ENCODE data around the gene ERP44.
"Not testable (repeated sequence)": the region's sequence is repeated elsewhere in the genome, so short reads cannot be mapped to it uniquely, and the experiment has no call there.

Gene ERP44

DNA sequence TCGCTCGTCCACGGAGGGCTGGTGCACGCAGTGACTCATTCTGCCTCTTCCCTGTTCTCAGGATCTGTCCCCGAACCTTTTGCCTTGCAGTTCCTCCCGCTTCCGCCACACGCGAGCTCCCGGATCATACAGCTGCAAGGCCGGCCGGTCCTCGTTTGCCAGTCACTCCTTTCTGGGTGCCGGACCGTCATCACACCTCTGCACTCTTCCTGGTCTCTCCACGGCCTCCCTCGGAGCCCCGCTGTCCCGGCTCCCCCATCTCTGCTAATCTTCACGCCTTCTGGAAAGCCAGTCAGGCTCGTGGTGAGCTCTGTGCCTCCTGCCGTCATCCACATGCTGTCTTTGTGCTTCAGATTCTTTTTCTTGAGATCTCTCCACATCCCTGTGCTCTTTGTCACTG lies 100.5 kb downstream of the ERP44 start:
- peak; percentile 36 for DNase-seq

DNA sequence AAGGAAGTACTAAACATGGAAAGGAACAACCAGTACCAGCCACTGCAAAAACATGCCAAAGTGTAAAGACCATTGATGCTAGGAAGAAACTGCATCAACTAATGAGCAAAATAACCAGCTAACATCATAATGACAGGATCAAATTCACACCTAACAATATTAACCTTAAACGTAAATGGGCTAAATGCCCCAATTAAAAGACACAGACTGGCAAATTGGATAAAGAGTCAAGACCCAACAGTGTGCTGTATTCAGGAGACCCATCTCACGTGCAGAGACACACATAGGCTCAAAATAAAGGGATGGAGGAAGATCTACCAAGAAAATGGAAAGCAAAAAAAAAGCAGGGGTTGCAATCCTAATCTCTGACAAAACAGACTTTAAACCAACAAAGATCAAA lies 108.3 kb downstream of the ERP44 start:
- not testable (repeated sequence) for DNase-seq

DNA sequence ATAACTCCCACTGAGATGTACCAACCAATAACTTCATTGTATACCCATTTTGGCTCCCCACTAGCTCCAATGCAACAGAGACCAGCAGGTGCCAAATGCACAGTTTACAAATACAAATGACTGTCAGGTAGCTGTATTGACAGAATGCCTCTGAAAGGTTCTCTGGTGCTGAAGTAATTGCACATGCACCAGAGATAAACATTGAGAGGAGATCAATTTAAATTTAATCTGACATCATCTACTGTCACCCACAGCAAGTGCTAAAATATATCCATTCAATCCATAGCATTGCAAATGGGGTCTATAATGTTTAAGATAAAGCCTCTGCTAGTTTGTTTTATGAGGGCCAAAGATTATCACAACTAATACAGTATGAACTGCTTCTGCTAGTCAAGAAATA lies 112.2 kb downstream of the ERP44 start:
- DNase-seq, result no peak

DNA sequence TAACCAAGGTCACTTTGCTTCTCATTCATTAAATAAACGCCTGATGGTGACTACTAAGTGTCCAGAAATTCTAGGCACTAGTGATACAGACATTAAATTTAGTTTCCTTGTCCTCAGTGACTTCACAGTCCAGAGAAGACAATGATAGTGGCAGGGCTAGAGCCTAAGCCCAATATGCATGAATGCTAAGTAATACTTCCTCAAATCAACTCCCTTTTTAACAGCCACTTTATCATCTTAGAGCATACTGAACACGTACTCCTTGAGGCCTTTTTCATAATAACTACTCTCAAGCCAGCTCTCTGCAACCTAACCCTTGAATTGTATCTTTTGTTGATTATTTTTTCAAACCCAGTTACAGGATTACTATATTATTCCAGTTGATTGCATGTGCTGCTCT lies 118.2 kb downstream of the ERP44 start:
- DNase-seq, result no peak

- DNase-seq, result no peak
Observed at GRCh38 chr9:99978221-99978620, 120.6 kb downstream of the ERP44 start.

GRCh38 chr9:99977033-99977792 lies 121.6 kb downstream of the ERP44 start:
- DNase-seq, result no peak

DNA sequence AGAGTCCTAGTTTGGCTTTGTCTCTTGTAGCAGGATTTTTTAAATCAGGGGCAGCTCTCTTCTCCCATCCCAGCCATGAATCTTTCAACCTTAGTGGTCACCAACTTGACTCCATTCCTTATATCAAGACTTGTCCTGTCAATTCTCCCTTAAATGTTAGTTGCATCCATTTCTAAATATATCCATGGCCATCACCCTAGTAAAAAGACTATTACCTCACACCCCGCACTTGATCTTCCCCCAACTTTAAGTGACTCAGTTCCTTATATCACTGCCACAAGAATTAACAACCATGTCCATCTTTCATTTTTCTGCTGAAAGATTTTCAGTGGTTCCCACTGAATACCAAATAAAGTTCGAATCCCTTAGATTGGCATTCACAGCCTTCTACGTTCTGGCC lies 125.3 kb downstream of the ERP44 start:
- no peak for DNase-seq

DNA sequence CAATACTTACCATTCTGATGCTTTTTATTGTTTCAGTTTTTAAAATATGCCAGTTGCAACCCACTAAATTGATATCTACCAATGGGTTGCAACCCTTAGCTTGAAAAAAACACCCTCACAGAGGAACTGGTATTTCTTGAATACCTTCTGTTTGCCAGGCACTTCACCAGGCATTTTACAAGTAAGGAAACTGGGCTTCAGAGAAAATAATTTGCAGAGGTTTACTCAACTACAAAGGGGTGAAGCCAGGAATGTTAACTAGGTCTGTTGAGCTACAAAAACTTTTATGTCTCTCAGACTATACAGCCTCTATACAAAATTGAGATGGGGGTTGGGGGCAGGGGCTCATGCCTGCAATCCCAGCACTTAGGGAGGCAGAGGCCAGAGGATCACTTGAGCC lies 127.4 kb downstream of the ERP44 start:
- DNase-seq, result no peak

DNA sequence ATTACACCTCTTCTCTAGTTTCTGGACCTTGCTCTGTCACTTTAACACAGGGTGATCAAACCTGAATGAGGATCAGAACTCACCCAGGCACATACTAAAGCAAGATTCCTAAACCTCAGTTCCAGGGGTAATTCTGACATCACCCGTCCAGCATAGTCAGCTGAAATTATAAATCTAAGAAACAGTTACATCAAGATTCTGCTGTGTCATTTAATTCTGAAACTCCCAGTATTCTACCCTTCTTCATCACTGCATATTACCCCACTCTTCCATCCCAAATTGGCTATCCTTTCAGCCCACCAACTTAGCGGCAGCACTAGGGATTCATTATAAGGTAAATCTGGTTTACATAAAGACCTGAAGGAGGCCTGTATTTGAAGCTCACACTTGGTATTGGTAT lies 128.3 kb downstream of the ERP44 start:
- no peak for DNase-seq

DNA sequence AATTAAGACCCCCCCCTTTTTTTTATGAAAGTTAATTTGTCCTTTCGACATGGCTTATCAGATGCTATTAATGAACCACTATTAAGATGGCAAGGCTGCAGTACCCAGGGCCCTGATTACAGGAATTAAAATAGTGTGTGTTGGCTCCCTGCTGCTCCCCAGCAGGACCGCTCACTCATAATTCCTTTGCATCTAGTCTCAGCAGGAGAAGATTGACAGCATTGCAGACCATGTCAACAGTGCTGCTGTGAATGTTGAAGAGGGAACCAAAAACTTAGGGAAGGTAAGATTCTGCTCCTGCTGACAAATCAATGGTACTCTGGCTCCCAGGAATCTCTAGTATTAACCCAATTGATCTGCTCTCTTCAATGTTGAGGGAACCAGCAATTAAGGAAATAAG lies 131.3 kb downstream of the ERP44 start:
- no peak for DNase-seq

GRCh38 chr9:99966716-99967115 lies 132.1 kb downstream of the ERP44 start:
- DNase-seq, result no peak

- no peak for DNase-seq
Observed at GRCh38 chr9:99966001-99966400, 132.8 kb downstream of the ERP44 start.

DNA sequence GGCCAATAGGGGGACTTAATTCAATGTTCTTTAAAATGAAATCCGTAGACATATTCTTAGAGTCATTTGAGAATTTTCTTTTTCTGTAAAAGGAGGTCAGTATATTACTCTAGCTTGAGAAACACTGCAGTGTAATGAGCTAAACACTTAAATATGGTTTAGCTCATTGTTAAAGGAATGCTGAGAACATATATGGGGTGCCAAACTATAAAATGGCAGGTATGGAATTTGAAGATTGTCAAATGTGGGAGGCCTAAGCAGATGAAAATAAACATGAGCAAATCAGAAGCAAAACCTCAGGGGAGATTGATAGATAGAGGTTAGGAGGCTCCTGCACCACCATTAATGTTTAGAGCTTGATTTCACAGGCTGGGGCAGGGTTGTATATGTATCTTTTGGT lies 134.5 kb downstream of the ERP44 start:
- no peak for DNase-seq

DNA sequence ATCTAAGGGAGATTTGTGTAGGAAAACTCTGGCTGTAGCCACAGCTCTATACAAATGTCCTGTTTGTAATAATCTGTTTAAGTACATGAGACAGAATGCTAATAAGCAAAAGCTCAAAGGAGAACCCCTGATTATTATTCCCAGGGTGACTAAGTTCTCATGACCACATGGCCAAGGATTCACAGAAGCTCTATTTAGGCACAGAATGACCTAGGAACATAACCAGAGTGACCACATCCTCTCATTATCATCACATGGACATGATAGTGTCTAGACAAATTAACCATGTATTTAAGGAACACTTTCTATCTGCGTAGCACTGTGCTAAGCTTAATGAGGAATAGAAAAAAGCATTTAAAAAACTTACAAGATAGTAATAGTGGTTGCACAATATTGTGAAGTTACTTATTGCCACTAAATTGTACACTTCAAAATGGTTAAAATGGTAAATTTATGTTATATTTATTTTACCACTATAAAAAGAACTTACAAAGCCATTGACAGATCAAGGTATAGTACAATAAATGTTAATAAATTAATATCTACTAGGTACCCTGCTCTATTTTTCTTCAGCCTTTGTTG lies 136.0 kb downstream of the ERP44 start:
- DNase-seq, result no peak

DNA sequence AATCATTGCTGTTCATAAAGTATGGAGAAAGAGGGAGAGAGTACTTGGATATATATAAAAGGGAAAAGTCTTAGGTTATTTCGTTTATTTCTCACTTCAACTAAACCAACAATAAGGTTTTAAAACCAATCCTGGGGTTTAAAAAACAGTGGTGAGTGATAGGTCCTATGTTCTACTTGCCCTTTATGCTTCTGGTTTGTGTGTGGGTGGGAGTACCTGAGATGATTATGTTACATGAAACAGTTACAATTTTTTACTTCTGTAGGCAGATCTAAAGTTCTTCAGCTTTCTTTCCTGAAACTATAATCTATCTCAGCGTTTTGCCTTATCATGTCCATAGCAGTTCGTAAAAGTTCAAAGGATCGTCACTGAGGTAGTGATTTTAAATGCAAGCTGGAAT lies 143.2 kb downstream of the ERP44 start:
- DNase-seq, result no peak

- no peak for DNase-seq
Observed at GRCh38 chr9:99954819-99955218, 144.0 kb downstream of the ERP44 start.

- DNase-seq, result no peak
Observed at GRCh38 chr9:99953861-99954507, 144.8 kb downstream of the ERP44 start.

GRCh38 chr9:99948896-99949295 lies 149.9 kb downstream of the ERP44 start:
- DNase-seq, result peak; percentile 28

GRCh38 chr9:99948482-99948881 lies 150.3 kb downstream of the ERP44 start:
- DNase-seq, result no peak

DNA sequence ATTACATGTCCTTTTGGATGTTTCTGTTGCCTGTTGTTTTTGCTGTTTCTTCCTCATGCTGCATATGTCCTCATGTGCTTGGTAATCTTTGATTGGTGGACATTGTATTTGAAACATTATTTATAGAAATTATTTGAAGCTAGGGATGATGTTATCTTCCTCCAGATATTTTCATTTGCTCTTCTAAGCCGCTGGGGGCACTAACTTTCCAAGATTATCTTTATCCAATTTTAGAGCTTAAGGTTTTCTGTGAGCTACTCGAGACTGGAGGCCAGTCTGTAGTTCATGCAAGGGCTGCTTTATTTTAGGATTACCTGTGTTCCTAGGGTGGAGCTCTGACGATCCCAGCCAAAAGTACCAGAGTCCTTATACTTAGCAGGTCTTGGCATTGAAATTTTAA lies 151.4 kb downstream of the ERP44 start:
- no peak for DNase-seq

DNA sequence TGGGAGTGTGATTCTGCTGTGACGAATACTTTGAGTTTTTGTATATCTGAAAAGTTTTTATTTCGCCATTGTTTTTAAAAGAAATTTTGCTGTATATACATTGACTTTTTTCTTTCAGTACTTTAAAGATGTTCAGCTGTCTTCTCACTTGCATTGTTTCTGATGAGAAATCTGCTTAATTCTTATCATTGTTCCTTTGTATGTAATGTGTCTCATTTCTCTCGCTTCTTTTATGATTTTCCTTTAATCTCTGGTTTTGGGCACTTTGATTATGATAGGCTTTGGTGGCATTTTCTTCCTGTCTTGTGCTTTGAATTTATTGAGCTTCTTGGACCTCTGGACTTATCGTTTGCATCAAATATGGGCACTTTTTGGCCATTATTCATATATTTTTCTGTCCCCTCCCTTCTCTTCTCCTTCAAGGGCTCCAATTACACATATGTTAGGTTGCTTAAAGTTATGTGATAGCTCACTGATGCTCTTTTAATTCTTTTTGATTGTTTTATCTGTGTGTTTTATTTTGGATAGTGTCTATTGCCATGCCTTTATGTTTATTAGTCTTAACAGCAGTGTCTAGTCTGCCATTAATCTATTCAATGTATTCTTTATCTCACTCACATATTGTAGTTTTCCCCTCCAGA lies 161.7 kb downstream of the ERP44 start:
- DNase-seq, result no peak

GRCh38 chr9:99931155-99931840 lies 167.5 kb downstream of the ERP44 start:
- DNase-seq, result no peak

GRCh38 chr9:99929652-99930051 lies 169.1 kb downstream of the ERP44 start:
- no peak for DNase-seq
